PFSK-1 (cell line): Measurements from ENCODE around the gene TAGLN2.

Experiments
- FOXP2 ChIP-seq: optimal IDR thresholded peaks from 2 replicates; pipeline ENCODE3; 2011; ENCODE audit warnings: borderline replicate concordance, control low read depth, inconsistent platforms; ENCODE audit not compliant: insufficient read depth; ENCODE audit errors: extremely low read length, extremely low read depth
- POLR2AphosphoS5 ChIP-seq: IDR thresholded peaks from 2 replicates; pipeline ENCODE4 v1.6.1; 2012; ENCODE audit warnings: low read depth, mild to moderate bottlenecking, control low read depth, low read length, moderate library complexity
- REST ChIP-seq, 2 experiments: IDR thresholded peaks; 2 replicates each; pipeline versions ENCODE4 v1.6.1 to v1.8.0; 2011 to 2012; ENCODE audit warnings: low read depth in 2 of 2, low read length in 2 of 2, control low read depth in 1 of 2, inconsistent platforms in 1 of 2, mild to moderate bottlenecking in 1 of 2, moderate library complexity in 1 of 2; ENCODE audit not compliant: insufficient read depth in 1 of 2
- SIN3A ChIP-seq: IDR thresholded peaks from 2 replicates; pipeline ENCODE4 v1.6.1; 2012; ENCODE audit warnings: mild to moderate bottlenecking, low read length, moderate library complexity, borderline replicate concordance; ENCODE audit not compliant: insufficient read depth
- TAF1 ChIP-seq: IDR thresholded peaks from 2 replicates; pipeline ENCODE4 v1.6.1; 2012; ENCODE audit warnings: low read length, control low read depth, borderline replicate concordance; ENCODE audit not compliant: insufficient read depth

TAGLN2 gene

DNA sequence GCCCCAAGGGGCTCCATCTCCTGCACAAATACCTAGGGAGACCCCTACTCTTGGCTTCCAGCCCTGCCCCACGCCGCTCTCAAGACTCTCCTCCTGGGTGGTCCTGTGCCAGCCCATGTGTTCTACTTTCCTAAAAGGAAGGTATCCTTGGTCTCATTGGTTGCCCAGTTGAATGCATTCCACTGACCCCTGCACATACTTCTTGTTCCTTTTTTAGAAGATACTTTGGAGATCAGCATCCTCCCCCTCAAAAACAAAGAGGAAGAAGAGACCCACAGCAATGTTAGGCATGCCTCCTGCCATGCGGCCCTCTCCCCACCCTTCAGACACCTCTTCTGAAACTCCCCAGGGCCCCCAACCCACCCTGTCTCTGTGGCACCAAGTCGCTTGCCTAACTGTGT, 24.7 kb upstream of the TAGLN2 start:
- TF ChIP-seq SIN3A: no peak
- TF ChIP-seq FOXP2: no peak
- no peak for TF ChIP-seq POLR2AphosphoS5
- TF ChIP-seq TAF1: no peak
- TF ChIP-seq REST (IDR thresholded peaks at IDR 0.05; ENCODE audit: insufficient read depth in 1 of 2, low read depth in 2 of 2, low read length in 2 of 2): no peak

DNA sequence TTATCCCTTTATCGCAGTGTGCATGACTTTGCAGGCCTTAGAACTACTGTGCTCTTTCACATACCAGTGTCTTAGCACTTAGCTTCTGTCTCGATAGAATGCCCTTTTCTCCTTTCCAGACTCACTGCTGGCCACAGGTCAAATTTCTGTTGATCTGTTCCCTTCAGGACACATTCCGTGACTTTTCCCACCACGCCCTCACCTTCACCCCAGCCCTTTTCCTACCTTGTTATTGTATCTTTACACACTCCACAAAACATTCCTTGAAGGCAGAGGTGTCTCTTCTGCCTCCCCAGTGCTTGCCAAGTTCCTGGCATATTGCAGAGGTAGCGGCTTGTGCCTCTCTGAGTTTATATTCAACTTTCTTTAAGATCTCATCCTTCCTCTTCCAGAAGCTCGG, 23.8 kb upstream of the TAGLN2 start:
- TF ChIP-seq TAF1 (no peak), POLR2AphosphoS5 (no peak), REST (IDR thresholded peaks at IDR 0.05; ENCODE audit: insufficient read depth in 1 of 2, low read depth in 2 of 2, low read length in 2 of 2) (no peak), FOXP2 (no peak), SIN3A (no peak)

DNA sequence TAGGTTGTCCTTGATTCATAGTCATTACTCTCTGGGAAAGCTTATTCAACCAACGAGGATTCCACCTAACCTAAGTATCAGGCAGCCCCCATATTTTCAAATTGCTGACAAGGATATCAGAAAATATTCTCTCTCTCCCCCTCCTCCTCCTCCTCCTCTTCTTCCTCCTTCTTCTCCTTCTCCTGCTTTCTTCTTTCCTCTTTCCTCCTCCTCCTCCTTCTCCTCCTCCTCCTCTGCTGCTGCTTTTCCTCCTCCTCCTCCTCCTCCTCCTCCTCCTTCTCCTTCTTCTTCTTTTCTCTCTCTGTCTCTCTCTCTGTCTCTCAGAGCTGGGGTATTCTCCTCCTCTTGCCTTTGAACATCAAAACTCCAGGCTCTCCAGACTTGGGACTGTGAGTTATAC, 22.6 kb upstream of the TAGLN2 start:
- TF ChIP-seq FOXP2 (no peak), REST (IDR thresholded peaks at IDR 0.05; ENCODE audit: insufficient read depth in 1 of 2, low read depth in 2 of 2, low read length in 2 of 2) (no peak), SIN3A (no peak), POLR2AphosphoS5 (no peak), TAF1 (no peak)

DNA sequence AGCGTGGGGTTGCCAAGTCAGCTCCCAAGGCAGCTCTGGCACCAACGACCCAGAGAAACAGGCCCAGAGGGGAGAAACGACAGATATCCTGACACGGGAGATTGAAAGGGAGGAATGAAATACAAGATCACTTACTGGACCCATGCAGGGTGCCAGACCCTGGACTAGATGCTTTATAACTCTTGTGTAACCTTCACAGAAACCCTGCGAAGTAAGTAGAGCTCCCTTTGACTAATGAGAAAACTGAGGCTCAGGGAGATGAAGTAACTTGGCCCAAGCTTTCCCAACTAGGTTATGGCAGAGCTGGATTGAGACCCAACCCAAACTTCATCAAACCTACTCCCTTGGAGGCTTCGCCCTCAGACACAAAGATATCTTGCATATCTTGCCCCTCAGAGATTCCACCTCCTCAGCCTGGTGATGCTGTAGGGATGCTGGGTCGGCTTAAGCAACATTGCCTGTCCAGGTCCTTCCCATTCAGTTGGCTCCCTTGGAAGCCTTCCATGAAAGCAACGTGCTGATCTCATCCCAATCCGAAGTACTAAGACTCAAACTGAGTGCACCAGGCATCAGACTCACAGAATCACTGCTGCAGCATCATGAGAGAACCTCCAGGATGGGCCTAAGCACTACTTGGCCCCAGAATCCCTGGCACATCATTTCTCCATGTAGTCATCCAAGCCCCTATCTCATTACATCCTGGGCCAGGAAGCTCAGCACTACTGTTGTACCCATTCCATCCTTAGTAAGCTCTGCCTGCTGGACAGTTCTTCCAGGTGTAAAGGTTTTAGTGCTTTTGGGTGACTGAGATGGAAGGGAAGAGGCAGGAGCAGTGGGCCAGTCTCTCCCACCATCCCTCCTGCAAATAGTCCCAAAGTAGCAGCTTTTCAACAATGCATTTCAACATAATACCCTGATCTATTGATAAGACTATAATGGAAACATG, 21.2 kb upstream of the TAGLN2 start:
- no peak for TF ChIP-seq TAF1
- no peak for TF ChIP-seq POLR2AphosphoS5
- TF ChIP-seq SIN3A: no peak
- TF ChIP-seq FOXP2: no peak
- no peak; a peak in 1 of 4 replicates for TF ChIP-seq REST (IDR thresholded peaks at IDR 0.05; ENCODE audit: insufficient read depth in 1 of 2, low read depth in 2 of 2, low read length in 2 of 2)
